Adipocyte (in vitro differentiated cells): Measurements from ENCODE around the gene ADCY2.
A peak's percentile ranks its signal among the peaks of the same experiment; 100 is the strongest.

ENCODE experiments used
- DNase-seq: peaks from one replicate; pipeline ENCODE4 v3.0.0-alpha.2; 2015; ENCODE audit warnings: low read depth
- H3K27me3 ChIP-seq: replicated peaks from 2 replicates; pipeline ENCODE4 v1.7.0; 2013; ENCODE audit warnings: mild to moderate bottlenecking, low read length, moderate library complexity; ENCODE audit not compliant: control insufficient read depth, insufficient read depth
- H3K36me3 ChIP-seq: 2 replicates; pipeline ENCODE4 v1.7.0; 2013; ENCODE audit warnings: low read length, mild to moderate bottlenecking, moderate library complexity; ENCODE audit not compliant: control insufficient read depth, insufficient read depth, severe bottlenecking
- H3K4me1 ChIP-seq: 2 replicates; pipeline ENCODE4 v1.7.0; 2013; ENCODE audit warnings: mild to moderate bottlenecking, low read length, moderate library complexity; ENCODE audit not compliant: control insufficient read depth, insufficient read depth
- H3K4me3 ChIP-seq: 2 replicates; pipeline ENCODE4 v1.7.0; 2013; ENCODE audit warnings: mild to moderate bottlenecking, low read length, moderate library complexity
- H3K9ac ChIP-seq: 2 replicates; pipeline ENCODE4 v1.7.0; 2013; ENCODE audit warnings: mild to moderate bottlenecking, low read length, moderate library complexity
- H3K9me3 ChIP-seq: 2 replicates; pipeline ENCODE4 v1.7.0; 2013; ENCODE audit warnings: mild to moderate bottlenecking, low read length, moderate library complexity; ENCODE audit not compliant: control insufficient read depth

Gene ADCY2

DNA sequence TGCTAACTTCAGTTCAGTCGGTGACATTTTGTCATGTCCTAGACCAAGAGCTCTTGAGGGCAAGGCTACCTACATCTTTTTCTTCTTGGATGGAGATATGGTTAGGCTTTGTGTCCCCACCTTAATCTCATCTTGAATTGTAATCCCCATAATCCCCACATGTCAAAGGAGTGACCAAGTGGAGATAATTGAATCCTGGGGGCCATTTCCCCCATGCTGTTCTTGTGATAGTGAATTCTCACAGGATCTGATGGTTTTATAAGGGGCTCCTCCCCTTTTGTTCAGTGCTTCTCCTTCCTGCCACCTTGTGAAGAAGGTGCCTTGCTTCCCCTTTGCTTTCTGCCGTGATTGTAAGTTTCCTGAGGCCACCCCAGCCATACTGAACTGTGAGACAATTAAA lies 457.1 kb downstream of the ADCY2 start:
- Histone ChIP-seq H3K36me3 (no peaks in the 10 kb centered on the region), H3K9me3 (no peaks in the 10 kb centered on the region), H3K4me1 (peaks cover 9% of the 10 kb centered on the region), H3K4me3 (no peak overlapping the region), H3K9ac (no peak overlapping the region), H3K27me3 (peaks cover 23% of the 10 kb centered on the region)
- no peak for DNase-seq

DNA sequence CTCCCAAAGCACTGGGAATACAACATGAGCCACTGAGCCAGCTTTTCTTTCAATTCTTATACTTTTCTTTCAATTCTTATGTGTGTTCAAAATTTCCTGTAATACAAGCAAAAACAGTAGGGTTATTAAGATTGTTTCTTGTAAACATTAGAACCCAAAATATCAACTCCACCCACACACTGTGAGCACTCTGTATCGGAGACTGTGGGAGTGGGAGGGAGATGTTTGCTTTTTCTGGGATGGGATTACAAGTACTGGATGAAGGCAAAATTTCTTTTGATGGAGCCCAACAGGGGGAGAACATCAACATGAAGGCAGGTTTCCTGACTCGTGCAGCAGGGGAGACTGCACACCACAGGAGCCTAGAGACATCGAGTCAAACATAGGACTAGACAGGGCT lies 459.7 kb downstream of the ADCY2 start:
- peaks cover 18% of the 10 kb centered on the region for H3K36me3 ChIP-seq
- peaks cover 9% of the 10 kb centered on the region for H3K4me1 ChIP-seq
- no peak overlapping the region for H3K4me3 ChIP-seq
- no peak overlapping the region for H3K9ac ChIP-seq
- no peaks in the 10 kb centered on the region for H3K9me3 ChIP-seq
- no peak for DNase-seq
- H3K27me3 ChIP-seq = peaks cover 6% of the 10 kb centered on the region

DNA sequence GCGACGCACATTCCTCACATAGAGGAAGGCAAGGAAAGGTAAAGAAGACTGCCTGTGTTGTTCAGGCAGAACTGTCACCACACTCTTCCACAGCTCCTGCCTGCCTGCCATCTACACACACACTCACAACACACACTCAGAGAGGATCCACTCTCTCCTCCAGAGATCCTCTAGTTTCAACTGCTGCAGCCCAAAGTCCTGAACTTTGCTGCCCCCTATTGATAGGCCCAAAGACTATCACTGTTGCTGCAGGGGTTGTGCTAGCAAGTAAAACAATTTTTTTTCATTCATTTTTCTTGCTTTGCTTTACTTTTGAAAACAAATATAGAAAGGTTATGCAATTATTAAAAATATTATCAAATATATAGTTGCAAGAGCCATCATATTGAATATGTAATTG lies 460.9 kb downstream of the ADCY2 start:
- no peaks in the 10 kb centered on the region for H3K9me3 ChIP-seq
- H3K36me3 ChIP-seq = peaks cover 28% of the 10 kb centered on the region
- no peak overlapping the region for H3K9ac ChIP-seq
- H3K4me3 ChIP-seq = no peak overlapping the region
- H3K27me3 ChIP-seq = no peaks in the 10 kb centered on the region
- peak; percentile 62 for DNase-seq
- H3K4me1 ChIP-seq = peaks cover 9% of the 10 kb centered on the region

DNA sequence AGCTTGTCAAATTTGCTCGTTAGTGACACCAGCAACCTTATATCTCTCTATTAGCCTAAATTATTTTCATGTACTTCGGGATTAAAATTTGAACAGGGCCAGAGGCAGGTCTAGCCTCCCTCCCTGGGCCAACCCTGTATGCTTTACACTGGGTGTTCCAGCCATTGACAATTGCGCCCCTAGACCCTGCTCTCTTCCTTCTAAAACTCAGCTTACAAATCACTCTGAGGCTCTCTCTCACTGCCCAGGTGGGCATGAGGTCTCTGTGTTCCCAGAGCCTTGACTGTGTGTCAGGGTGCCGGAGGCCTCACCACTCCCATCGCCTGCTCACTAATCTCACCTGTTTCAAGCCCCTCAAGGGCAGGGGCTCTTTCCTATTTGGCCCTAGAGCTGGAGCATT lies 461.4 kb downstream of the ADCY2 start:
- H3K9me3 ChIP-seq = no peaks in the 10 kb centered on the region
- no peak overlapping the region for H3K9ac ChIP-seq
- DNase-seq = no peak
- peaks cover 7% of the 10 kb centered on the region for H3K4me1 ChIP-seq
- H3K27me3 ChIP-seq = no peaks in the 10 kb centered on the region
- peaks cover 34% of the 10 kb centered on the region for H3K36me3 ChIP-seq
- no peak overlapping the region for H3K4me3 ChIP-seq

DNA sequence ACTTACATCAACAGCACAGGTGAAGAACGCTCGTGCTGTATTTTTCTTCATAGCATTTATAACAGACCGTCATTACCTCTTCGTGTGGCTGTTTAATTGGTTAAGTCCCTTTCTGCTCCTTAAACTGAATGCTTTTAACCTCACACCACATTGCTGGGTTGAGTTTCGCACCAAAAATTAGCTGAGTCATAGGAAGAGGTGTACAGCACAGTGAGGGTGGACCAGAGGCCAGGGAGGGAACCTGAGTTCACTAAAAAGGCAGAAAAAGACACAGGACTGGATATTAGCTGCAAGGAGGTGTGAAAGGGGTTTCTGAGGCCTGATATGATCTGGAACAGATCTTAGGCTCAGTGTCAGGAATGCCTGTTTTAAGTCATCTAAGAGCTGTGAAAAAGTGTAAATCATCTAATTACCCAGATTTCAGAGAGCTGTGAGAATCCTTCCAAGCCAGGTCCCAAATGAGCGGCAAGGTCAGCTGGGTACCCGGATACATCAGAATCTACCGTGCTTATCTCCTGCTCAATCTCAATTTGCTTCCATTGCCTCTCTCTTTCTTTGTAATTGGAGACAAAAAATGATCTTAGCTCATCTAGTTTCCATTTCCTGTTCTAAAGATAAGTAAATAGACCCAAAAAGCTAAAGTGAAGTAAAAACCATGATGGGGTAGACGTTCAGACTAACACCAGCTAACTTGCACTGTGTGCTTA lies 462.1 kb downstream of the ADCY2 start:
- Histone ChIP-seq H3K4me3 (no peak overlapping the region), H3K9ac (no peak overlapping the region), H3K4me1 (no peaks in the 10 kb centered on the region), H3K36me3 (peaks cover 41% of the 10 kb centered on the region), H3K9me3 (no peaks in the 10 kb centered on the region), H3K27me3 (no peaks in the 10 kb centered on the region)
- DNase-seq = no peak

DNA sequence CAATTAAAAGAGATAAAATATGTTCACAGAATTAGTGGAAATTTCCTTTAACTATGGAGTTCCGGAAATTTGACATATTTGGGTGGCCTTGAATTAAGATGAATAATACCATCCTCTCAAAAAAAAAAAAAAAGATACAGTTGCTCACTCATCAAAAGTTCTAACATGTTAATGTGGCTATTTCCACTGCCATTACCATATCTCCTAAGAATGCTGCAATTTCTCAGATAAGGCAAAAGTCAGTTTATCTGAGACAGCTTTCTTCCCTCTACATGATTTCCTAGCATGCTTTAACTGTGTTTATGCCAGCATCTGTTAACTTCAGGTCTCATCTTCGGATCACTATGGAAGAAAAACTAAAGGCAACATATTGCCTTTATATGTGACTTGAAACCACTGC lies 470.3 kb downstream of the ADCY2 start:
- H3K4me1 ChIP-seq = peaks cover 21% of the 10 kb centered on the region
- H3K27me3 ChIP-seq = no peaks in the 10 kb centered on the region
- no peak overlapping the region for H3K4me3 ChIP-seq
- H3K36me3 ChIP-seq = peaks cover 33% of the 10 kb centered on the region
- no peak overlapping the region for H3K9ac ChIP-seq
- DNase-seq = no peak
- H3K9me3 ChIP-seq = no peaks in the 10 kb centered on the region

DNA sequence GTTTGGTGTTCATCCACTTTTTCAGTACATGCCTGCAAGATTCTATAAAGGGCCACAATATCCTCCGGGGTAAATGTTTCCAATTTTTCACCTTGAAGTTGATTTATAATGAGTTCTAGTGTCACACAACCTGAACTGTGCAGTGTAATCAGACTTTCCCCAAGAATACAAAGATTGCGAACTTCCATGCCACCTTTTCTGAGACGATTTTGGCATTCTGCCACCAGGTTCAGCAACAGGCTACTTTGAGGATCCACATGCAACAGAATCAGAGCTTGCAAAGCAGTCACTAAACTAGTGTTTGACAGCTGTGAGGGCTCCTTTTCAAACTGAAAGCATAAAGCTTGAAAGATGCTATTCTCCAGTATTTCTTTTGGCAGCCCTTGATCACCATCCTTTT lies 471.3 kb downstream of the ADCY2 start:
- Histone ChIP-seq H3K4me1 (peaks cover 21% of the 10 kb centered on the region), H3K9ac (no peak overlapping the region), H3K9me3 (no peaks in the 10 kb centered on the region), H3K27me3 (no peaks in the 10 kb centered on the region), H3K36me3 (peaks cover 26% of the 10 kb centered on the region), H3K4me3 (no peak overlapping the region)
- no peak for DNase-seq

DNA sequence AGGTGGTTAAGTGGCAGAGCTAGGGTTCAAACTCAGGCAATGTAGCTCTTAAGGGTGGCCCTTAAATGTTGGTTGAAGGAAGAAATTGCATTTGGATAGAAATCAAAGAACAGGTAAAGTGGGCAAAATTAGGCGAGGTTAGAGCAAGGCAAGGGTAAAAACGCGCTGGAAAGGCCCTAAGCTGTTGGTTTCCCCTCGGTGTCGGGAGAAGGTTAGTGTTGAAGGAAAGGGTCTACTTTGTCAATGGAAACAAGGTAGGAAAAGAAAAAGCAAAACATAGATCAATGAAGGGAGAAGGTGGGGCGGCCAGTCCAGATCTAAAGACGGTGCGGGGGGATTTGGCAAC lies 472.5 kb downstream of the ADCY2 start:
- H3K9ac ChIP-seq = peak overlapping the region; percentile 93
- no peaks in the 10 kb centered on the region for H3K27me3 ChIP-seq
- H3K9me3 ChIP-seq = no peaks in the 10 kb centered on the region
- peaks cover 21% of the 10 kb centered on the region for H3K4me1 ChIP-seq
- peaks cover 24% of the 10 kb centered on the region for H3K36me3 ChIP-seq
- H3K4me3 ChIP-seq = peak overlapping the region; percentile 97
- no peak for DNase-seq

DNA sequence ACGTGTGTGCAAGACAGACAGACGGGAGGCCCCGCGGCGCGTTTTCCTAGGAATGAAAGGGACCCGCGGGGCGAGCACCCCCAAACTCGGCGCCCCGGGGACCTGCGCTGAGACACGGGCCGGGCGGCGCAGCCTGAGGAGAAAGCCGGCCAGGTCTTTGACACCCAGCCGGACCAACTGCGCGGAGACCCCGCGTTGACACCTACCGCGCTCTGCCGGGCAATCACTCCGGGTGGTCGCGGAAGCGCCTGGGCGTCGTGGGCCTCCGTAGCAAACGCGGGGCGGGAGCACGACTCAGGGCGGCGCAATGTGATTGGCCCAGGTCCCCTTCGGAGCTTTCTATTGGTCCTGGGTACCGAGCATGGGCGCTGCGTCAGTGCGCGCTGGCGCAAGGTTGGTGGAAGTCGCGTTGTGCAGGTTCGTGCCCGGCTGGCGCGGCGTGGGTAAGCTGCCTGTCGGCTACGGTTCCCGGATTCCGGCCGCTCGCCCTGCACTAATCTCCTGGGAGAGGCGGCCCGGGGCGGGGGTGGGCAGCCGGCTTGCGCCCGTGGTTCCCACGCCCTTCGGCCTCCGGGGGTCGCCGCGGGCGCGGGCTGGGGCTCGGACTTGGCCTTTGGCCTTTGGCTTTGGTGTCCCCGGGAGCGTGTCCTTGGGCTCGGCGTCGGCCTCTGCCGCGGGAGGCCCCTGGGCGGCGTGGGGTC lies 473.0 kb downstream of the ADCY2 start, which contains the start of the genes FASTKD3 and MTRR:
Gene FASTKD3, minus strand, starts transcription at position 259 of the 701 bp plus-strand sequence. CDS start 948 bp downstream, outside the sequence.
Gene MTRR, plus strand, starts transcription at position 376 of the 701 bp plus-strand sequence. CDS start 1,647 bp downstream, outside the sequence.
- H3K9me3 ChIP-seq = no peaks in the 10 kb centered on the region
- peaks cover 24% of the 10 kb centered on the region for H3K36me3 ChIP-seq
- peak within 1 kb of the TSS; percentile 97 for H3K4me3 ChIP-seq

DNA sequence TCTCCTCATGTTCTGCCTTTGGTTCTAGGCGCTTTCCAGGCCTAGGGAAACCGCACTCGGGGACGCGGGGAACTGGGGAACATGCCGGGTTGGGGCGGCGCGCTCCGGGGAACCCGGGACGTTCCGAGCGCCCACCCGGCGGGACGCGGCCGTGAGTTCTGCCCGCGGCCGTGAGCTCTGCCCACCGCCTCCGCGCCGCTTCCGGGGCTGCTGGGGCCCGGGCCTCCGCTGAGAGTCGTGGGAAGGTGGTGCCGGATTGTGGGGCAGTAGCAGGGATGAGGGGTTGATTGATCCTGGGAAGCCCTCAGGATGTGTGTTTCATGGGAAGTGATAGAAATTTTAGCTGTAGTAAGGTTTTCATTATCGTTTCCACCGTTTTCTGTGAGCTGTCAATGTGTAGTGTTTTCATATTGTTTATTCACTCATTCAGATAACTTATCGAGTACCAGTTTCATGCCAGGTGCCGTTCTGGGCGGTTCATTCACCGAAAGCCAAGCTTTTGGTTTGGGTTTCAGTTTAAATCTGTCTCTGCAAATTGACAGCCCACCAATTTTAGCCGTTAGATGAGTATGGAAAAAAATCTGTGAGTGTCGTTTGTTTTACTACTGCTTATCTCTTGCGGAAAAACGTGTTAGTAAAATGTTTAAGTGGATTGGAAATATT lies 473.7 kb downstream of the ADCY2 start:
- H3K4me3 ChIP-seq = peak overlapping the region; percentile 97
- H3K4me1 ChIP-seq = peaks cover 21% of the 10 kb centered on the region
- DNase-seq = peak; percentile 71
- no peaks in the 10 kb centered on the region for H3K9me3 ChIP-seq
- H3K27me3 ChIP-seq = no peaks in the 10 kb centered on the region
- peaks cover 22% of the 10 kb centered on the region for H3K36me3 ChIP-seq
- peak overlapping the region; percentile 93 for H3K9ac ChIP-seq

More for the DNA sequence above, 473.0 kb downstream of the ADCY2 start, which contains the start of the genes FASTKD3 and MTRR:
- H3K27me3 ChIP-seq = no peaks in the 10 kb centered on the region
- peak within 1 kb of the TSS; percentile 93 for H3K9ac ChIP-seq
- peaks cover 21% of the 10 kb centered on the region for H3K4me1 ChIP-seq
- peak; percentile 98 for DNase-seq

DNA sequence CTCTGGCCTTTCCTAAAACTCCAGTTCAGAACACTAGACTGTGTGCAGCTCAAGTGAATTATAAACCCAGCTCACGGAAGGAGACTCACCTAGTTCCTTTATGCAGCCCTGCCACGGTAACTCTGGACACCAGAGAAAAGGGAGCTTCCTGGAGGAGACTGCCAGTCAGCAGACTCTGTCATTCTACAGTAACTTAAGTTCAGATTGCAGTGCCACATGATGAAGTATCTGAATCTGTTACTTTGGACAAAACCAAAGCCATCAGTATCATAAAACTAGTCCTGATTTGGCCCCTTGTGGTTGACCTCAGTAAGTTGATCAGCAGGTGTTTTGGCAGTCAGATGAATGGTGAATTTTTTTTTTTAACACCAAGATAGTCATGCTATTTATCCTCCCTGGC lies 475.7 kb downstream of the ADCY2 start:
- Histone ChIP-seq H3K27me3 (no peaks in the 10 kb centered on the region), H3K36me3 (peaks cover 26% of the 10 kb centered on the region), H3K9ac (no peak overlapping the region), H3K4me1 (peaks cover 22% of the 10 kb centered on the region), H3K4me3 (no peak overlapping the region), H3K9me3 (no peaks in the 10 kb centered on the region)
- DNase-seq = no peak
